ENCODE results near the gene ISY1.
"Not testable (repeated sequence)": the region's sequence is repeated elsewhere in the genome, so short reads cannot be mapped to it uniquely, and the experiment has no call there.

ISY1 gene

DNA sequence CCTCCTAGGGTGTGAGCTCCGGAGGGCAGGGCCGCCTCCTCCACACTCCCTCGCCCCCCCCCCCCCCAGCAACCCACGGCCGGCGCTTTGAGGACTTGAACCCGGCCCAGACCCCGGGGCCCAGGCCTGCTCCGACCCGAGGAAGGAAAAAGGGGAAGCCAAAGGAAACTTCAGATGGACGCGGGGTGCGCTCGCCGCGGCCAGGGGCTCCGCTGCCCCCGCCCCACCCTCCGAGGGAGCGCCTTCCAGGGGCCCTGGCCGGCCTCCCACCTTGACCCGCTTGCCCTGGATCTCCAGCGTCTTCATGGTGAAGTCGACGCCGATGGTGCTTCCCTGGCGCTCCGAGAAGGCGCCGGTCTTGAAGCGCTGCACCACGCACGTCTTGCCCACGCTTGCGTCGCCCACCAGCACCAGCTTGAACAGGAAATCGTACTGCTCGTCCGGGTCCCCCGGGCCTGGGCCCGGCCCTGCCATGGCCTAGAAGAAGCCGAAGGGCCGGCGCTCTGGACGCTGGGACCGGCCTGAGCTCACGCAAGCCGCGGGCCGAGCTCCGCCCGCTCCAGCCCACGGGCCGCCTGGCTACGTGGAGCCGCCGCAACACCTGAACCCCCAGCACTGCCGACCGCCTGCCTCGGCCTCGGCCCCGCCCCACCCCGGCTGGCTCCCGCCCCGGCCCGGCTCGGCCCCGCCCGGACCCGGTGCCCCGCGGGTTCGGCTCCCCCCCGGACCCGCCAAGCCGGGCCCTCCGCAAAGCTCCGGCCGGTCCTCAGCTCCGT, 39.7 kb downstream of the ISY1 start:
- in situ Hi-C loops (cut with MboI; ENCODE audit: low sequenced_read_pairs): no loop called here

DNA sequence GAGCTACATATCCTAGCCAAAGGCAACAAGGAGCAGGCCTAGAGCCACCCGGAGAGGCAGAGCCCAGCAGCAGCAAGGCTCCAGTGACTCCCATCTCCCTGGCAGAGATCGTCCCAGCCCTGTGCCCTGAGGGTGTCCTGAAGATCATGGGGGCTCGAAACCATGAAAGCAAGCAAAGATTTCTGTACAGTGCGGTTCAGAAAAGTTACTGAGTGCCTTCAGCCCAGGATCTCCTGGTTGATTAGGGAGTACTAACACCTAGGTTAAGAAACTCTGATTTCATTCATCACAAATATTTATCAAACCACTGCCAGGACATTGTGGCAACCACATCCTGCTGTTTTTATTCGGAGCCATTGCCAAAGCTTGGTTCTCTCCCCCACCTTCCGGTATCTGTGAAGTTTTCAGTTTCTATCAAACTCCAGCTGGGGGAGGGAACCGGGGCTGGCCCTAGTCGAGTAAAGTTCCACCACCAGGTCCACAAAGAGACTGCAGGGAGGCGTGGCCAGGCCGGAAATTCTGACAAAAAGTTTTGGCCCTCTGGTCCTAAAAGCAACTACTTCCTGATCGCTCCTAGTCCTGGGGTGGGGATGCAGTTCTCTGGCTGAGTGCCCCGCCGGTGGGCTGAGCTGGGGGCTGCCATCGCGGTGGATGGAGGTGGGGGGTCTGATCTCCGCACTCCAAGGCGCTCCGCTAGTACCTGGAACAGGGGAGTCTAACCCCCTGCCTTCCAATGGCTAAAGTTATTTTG, 40.4 kb downstream of the ISY1 start:
- in situ Hi-C loops (cut with MboI; ENCODE audit: low sequenced_read_pairs): no loop called here

DNA sequence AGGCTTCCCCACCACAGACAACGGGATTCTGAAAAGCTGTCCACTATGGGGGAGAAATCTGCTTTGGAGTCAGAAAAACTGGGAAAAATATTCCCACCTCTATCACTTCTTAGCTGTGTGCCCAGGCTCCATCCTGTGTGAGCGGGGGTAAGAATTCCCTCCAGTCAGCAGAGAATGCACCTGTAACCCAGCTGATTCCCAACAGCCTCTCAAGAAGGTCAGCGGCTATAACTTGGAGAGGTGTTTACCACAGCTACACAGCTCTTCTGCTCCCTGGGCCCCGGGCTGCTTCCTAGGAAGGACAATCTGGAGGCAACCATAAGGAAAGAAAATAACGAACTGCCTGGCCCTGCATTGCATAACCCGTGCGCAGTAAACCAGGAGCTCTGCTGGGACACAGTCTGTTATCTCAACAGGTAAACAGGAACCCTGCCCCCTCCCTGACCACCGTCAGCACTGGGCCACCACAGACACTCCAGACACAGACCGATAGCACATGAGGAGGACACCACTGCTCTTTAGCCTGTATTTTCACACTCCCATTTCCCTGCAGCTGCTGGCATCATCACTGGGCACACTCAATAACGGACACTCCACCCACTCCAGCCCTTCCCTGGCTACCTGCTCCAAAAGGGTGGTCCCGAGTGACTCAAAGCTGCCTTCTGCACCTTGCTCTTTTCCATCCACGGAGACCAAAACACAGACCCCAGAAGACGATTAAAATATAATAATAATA, 41.3 kb downstream of the ISY1 start:
- in situ Hi-C loops (cut with MboI; ENCODE audit: low sequenced_read_pairs): no loop called here

DNA sequence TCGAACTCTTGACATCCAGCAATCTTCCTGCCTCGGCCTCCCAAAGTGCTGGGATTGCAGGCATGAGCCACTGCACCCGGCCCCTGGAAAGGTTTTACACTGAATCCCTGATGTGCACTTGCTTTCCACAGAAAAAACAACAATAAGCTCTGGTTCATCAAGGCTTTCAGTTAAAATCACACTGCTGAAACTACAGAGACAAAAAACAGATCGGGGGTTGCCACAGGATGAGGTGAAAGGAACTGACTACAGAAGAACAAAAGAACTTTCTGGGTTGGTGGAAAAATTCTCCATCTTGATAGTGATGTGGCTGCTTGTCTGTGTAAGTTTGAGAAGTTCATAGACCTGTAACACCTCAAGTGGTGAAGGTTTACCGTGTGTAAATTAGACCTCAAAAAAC, 42.1 kb downstream of the ISY1 start:
- in situ Hi-C loops (cut with MboI; ENCODE audit: low sequenced_read_pairs): no loop called here

DNA sequence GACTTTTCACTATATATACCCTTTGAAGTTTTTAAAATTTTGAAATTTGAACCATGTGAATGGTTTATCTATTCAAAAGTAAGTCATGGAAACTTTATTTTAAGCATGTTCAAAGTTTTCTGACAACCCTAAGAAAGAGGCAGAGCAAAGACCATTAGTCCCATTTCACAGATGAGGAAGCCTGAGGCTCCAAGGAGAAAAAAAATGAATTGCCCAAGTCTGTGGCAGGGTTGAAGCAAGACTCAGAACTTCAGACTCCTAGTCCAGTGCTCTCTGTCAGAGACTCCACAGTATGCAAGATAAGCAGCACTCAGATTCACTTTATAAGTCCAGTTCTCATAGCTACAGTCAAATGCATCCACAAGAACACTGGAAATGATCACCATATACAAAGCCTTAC, 43.7 kb downstream of the ISY1 start:
- in situ Hi-C loops (cut with MboI; ENCODE audit: low sequenced_read_pairs): no loop called here

DNA sequence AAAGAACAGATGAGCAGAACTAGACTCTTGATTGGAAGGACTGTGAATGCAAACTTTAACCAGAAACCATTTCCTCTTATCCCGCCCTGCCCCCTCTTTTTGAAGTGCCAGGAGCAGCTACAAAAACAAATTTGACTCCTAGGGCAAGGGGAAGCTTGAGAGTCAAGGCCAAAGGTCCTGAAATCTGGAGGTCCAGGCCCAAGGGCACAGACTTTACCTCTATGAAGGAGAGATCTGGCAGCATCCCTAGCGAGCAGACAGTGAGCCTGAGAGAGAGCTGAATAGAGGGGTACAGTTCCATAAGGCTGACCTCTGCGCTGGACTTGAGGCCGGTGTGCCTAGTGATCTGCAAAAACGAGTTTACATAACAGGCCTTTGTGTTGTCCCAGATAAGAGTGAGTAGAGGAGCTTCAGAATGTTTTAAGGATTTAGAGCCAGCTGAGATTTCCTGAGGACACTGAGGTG, 44.3 kb downstream of the ISY1 start:
- in situ Hi-C loops (cut with MboI; ENCODE audit: low sequenced_read_pairs): no loop called here

DNA sequence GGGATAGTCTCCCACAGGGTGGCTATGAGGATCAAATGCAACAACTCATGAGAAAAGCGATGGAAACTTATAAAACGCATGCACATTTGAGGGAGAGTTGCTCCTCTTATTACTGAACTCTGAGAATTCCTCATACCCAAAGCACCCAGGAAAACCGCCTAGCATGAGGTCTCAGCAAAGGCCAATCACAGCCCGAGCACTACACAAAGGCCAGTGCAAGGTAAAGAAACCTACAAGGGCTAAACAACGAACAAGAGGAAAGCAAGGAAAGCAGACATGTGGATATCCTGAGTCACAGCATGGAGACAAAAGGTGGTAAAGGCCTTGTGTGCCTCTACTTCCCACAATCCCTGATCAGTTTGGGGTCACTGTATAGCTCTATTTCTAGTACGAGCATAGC, 46.4 kb downstream of the ISY1 start:
- in situ Hi-C loops (cut with MboI; ENCODE audit: low sequenced_read_pairs): no loop called here

DNA sequence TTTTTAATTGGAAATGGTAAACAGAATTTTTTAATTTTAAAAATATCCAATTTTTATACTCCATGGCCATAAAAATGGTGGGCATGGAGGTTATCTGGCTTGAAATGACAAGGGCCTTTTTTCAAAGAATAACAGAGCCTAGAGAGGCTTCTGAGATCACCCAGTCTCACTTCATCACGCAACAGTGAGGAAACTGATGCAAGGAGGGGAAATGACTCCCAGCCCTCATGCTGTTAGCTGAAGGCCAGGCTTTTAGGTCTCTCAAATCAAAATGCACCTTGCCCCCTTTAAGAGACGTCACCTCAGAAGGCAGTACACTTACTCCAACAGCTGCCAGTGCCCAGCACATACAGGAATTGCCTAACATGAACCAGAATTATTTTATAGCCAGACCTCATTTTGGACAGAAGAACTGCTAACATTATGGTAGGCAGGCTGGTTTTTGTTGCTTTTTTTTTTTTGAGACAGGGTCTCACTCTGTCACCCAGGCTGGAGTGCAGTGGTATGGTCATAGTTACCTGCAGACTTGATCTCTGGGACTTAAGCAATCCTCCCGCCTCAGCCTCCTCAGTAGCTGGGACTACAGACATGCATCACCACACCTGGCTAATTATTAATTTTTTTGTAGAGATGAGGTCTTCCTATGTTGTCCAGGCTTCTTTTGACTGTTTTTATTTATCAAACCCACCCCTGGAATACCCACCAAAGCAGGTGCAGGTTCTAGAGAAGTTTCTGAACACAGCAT, 48.4 kb downstream of the ISY1 start:
- in situ Hi-C loops (cut with MboI; ENCODE audit: low sequenced_read_pairs): no loop called here

DNA sequence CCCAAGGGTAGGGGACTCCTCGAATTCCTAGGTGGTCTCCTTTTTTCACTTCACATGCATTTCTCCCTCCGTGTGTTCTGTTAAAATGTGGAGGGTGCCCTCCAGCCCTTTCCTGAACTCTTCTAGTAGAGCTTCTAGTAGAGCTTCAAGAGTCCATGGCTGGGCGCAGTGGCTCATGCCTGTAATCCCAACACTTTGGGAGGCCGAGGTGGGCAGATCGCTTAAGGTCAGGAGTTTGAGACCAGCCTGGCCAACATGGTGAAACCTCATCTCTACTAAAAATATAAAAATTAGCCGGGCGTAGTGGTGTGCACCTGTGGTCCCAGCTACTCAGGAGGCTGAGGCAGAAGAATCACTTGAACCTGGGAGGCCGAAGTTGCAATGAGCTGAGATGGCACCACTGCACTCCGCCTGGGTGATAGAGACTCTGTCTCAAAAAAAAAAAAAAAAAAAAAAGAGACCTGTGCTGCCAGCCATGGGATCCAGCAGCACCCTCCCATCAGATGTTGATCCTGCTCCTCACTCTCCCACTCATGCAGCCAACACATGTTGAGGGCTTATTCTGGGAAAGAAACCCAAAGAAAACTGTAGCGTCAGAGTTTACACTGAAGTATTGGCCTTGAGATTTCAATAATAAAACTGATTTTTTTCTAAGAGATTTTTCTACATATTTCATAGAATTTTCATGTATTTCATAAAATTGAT, 49.6 kb downstream of the ISY1 start:
- in situ Hi-C loops (cut with MboI; ENCODE audit: low sequenced_read_pairs): not testable (repeated sequence)

DNA sequence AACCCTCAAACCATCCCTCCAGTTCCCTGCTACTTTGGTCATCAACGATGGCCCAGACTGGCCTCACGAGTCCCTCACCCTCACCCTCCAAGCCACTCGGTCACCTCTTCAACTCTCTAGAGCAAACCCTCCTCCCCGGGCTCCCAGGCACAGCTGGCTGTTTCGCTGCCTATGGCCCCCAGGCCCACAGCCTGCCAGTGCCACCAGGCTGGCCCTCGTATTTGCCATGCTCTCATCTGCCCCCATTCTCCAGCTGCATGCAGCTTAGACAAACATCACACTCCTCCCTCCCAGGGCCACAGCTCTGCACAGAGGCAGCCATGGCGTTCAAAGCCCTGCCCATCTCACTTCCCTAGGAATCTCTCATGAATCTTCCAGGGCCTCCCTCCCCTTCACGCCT, 53.1 kb downstream of the ISY1 start:
- in situ Hi-C loops (cut with MboI; ENCODE audit: low sequenced_read_pairs): no loop called here

DNA sequence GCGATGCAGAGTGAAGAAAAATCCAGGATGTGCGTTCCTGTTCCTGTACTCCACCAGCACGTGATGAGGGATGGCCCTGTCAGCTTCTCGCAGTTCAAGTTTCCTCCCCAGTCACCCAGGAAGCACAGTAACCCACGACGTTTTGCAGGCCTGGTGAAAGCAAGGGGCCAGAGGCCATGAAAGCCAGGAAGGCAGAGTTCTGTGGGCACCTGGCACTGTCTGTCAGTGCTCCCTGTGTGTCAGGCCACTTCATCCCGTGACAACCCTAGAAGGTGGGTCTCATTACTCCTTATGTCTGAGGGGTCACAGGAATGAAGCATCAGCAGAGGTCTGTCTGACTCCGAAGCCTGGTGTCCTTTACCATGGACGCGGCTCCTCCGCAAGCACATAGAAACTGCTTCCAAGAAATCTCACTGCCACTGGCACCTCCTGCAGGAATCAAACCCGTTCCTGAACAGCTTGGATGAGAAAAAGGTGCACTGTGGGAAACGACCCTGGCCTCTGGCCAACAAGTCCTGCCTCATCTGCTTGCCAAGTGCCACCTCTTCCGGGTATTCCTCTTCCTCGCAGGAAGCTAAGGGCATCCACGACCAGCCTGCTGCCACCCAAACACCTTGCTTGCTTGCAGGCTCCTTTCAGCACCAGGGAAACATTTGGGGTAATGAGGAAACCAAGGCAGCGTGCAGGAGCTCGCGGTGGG, 53.8 kb downstream of the ISY1 start:
- in situ Hi-C loops (cut with MboI; ENCODE audit: low sequenced_read_pairs): no loop called here

DNA sequence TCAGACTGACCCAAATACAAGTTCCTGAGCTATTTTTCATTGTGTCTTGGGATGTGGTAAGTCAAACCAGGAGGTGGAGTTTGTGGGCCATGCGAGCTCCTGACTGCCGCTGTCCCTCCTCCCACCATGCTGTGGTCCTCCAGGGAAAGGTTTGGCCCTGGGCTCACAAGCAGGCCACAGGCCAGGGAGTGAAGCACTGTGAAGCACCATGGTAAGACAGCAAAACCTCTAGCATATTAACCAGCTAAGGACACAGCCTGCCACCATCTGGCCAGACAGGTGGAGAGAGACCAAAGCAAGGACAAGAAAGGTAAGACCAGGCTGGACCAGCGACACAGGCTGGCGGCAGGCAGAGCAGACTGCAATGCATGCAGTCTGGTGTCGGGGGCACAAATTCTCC, 54.5 kb downstream of the ISY1 start:
- in situ Hi-C loops (cut with MboI; ENCODE audit: low sequenced_read_pairs): no loop called here

DNA sequence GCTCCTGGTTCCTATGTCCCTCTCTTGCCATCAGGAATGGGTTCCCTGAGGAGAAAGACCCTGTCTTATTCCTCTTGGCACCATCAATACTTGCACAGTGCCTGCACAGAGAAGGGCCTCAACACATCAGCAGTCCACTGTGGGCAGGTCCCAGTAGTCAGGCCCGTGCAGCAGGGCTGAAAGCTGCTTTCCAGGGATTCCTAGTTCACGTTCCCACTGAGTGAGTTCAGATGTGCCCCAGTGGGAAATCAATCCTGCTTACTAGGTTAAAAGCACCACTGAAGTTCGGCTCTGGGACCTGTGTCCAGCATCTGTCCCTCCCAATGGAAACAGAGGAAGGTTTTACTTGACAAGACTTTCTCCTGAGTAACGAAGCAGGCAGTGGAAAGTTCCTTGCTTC, 55.0 kb downstream of the ISY1 start:
- in situ Hi-C loops (cut with MboI; ENCODE audit: low sequenced_read_pairs): no loop called here

DNA sequence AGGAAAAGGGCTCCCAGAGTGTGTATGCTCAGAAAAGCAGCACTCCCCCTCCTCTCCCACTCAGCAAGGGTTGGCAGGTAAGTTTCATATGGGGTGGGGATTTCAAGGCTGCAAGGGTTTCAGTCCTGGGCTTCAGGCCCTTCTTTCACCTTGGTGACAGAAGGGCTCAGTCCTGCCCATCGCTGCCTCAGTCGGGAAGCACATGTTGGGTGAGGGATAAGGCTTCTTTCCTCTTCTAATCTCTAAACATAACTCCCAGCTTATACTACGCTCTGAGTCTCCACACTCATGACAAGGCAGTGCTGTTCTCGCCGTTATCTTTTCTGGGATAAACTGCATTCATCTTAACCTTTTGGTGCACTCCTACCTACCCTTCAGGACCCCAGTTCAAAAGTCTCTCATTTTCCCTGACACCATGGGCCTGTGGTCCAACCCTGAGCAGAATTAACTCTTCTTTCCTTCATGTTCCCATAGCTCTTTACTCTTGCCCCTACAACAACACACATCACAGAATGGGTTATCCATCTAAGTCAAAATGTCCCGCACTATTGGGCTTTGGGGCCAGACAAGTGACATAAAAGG, 56.3 kb downstream of the ISY1 start:
- in situ Hi-C loops (cut with MboI; ENCODE audit: low sequenced_read_pairs): no loop called here

DNA sequence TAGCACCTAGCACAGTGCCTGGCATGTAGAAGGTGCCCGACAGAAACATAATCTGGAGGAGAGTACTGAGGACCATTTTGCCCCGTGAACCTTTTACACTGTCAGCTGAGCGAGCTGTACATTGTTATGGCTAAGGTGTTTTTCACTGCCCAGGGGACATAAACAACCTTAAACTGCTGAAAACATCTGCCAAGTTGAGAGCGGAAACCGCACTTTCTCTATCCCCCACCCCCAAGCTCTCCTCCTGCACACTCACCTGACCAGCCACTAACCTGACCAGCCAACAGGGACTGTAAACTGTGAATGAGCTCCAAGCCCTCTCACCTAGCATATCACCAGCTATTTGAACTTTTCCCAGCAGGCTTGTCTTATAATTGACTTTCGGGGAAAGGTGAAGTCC, 56.8 kb downstream of the ISY1 start:
- in situ Hi-C loops (cut with MboI; ENCODE audit: low sequenced_read_pairs): no loop called here

DNA sequence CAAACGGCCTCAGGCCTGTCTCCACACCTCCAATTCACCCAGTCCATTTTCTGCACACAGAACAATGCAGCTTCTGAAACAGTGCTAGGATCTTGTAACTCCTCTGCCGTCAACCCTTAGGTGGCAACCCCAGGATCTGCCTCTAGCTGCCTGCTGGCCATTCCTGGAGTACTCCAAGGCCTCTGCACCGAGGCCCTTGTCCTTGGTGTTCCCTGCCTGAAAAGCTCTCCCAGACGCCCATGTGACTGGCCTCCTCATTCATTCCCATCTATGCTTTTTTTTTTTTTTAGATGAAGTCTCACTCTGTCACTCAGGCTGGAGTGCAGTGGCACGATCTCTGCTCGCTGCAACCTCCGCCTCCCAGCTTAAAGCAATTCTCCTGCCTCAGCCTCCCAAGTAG, 57.6 kb downstream of the ISY1 start:
- in situ Hi-C loops (cut with MboI; ENCODE audit: low sequenced_read_pairs): no loop called here

DNA sequence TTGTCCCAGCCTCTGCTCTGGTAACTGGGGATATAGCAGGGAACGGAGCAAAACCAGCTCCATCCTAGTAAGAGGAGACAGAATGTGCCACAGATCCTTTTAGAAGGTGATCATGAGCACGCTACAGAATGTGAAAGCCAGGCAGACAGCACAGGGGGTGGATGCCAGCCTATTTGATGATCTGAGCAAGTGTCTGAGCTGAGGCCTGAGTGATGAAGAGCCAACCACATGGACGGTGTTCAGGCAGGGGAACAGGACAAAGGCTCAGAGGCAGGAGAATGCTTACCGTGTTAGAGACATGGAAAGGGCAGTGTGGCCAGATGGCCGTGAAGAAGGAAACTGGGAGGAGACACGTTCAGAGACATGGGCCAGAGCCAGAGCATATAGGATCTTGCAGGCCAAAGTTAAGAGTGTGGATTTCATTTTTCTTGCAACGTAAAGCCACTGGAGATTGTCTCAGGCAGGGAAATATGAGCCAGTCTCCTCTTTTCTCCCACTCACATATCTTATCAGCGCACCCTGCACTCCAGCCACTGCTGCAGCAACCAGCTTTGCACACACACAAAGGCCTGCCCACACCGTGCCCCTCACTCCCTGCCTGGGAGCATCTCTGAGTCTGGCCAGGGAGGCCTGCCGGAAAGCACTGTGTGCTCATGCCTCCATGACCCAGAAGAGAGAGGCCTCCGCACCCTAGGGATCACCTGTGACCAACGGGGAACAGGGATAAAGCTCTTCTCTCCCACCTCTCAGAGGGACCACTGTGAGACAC, 59.3 kb downstream of the ISY1 start:
- in situ Hi-C loops (cut with MboI; ENCODE audit: low sequenced_read_pairs): no loop called here

DNA sequence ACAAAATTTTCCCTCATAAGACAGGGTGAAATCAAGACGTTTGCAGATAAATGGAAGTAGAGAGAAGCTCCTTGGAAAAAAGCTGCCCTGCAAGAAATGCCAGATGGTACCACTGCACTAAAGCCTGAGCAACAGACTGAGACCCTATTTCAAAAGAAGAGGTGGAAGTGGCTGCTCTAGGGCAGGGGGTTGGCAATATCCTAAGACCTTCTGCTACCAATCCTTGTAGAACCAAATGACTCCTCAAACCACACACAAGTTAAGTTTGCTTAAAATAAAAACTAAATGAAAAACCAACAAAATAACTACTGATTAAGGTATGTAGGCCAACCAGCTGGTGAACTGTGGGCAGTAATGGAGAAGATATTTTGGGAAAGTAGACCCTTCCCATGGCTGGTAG, 60.6 kb downstream of the ISY1 start:
- in situ Hi-C loops (cut with MboI; ENCODE audit: low sequenced_read_pairs): no loop called here

DNA sequence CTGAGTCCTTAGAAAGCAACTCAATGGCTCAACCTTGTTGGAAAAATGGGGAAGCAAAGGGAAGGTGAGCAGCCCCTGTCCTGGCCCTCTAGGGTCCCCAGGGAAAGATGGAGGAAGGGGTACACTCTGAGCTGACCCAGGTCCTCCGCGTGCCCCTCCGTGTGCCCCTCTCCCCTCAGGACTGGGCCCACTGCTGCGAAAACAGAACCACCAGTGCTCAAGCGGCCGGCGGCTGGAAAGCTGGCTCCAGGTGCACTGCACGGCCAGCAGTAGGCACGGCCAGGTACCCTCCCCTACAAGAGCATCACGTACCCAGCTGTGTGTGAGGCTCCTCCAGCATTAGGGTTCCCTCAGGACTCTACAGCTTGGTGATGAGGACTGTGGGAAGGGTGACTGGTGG, 65.6 kb downstream of the ISY1 start:
- in situ Hi-C loops (cut with MboI; ENCODE audit: low sequenced_read_pairs): no loop called here
